GM23248 (cell line): ENCODE measurements around the gene ASCL4.

Experiments used
- EZH2 ChIP-seq: fragments of 200-600 bp; sonication (generic); IDR thresholded peaks from 2 replicates; pipeline ENCODE4 v1.6.1; 2018; ENCODE audit warnings: antibody characterized with exemption, mild to moderate bottlenecking; ENCODE audit not compliant: insufficient read depth, poor library complexity, severe bottlenecking
- EZH2phosphoT487 ChIP-seq: fragments of 200-600 bp; sonication (generic); IDR thresholded peaks from 2 replicates; pipeline ENCODE4 v1.6.1; 2018; ENCODE audit warnings: antibody characterized with exemption, moderate library complexity, mild to moderate bottlenecking, low read depth; ENCODE audit not compliant: insufficient read depth

DNA sequence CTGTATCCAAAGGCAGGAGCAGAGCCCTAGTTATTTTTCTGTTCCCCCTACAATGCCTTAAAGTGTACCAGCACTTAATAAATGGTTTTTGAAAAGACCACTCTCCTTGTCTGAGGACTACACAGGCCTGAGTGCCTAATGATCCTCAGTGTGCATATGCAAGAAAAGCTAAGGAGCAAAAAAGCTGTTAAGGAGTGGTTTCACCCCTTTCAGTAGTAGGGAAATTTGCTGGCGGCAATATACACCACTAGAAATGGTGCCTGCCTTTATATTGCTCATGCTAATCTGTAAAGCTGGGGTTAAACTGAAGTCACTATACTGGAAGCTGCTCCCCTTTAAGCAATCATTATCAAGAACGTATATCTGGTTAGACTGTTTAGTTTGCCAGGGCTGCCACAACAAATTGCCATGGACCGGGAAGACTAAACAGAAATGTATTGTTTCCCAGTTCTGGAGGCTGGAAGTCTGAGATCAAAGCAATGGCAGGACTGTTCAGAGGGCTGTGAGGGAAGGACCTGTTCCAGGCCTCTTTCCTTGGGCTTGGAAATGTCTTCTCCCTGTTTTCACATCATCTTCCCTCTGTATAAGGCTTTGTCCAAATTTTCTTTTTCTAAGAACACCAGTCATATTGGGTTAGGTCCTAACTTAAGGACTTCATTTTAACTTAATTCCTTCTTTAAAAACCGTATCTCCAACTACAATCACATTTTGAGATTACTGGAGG lies 43.7 kb upstream of the ASCL4 start:
- TF ChIP-seq EZH2 (no peak), EZH2phosphoT487 (no peak)
